PC-9 (cell line): Measurements from ENCODE around the gene CNTNAP3B. TPM values are rescaled to one million over a fixed set of nuclear protein-coding genes. Genes with fewer than 3 reads are reported as not detected.
A peak's percentile ranks its signal among the peaks of the same experiment; 100 is the strongest.
"Not testable (repeated sequence)": the region's sequence is repeated elsewhere in the genome, so short reads cannot be mapped to it uniquely, and the experiment has no call there.

Experiments
- BruUV-seq: library from RNA; stranded (reverse); fragments of 400-500 nt; replicated peaks from 2 replicates; lab custom pipeline; 2021; lab: Mats Ljungman, UMichigan
- CTCF ChIA-PET: fragments of 300-600 bp; sonication (Branson Sonifier 250); formaldehyde crosslinking; loops from one replicate; lab custom pipeline; 2022; ENCODE audit warnings: antibody characterized with exemption; lab: Charles Lee
- POLR2A ChIA-PET: fragments of 300-600 bp; sonication (Branson Sonifier 250); formaldehyde crosslinking; loops from one replicate; lab custom pipeline; 2022; ENCODE audit warnings: antibody characterized with exemption; ENCODE audit not compliant: unreplicated experiment; lab: Charles Lee
- DNase-seq, 2 experiments: peaks; one replicate each; pipeline versions ENCODE4 v3.0.0 to v3.0.0-alpha.2; 2015 to 2022; ENCODE audit warnings: mixed read lengths in 1 of 2
- H2AFZ ChIP-seq: fragments of 200-600 bp; sonication (generic); 2 replicates; pipeline ENCODE4 v1.8.1; 2017; ENCODE audit warnings: antibody characterized with exemption
- H3F3A ChIP-seq: fragments of 200-600 bp; sonication (generic); 2 replicates; pipeline ENCODE4 v1.8.1; 2017; ENCODE audit warnings: antibody characterized with exemption, mild to moderate bottlenecking, low read depth; ENCODE audit not compliant: insufficient read depth
- H3K27ac ChIP-seq: fragments of 200-600 bp; sonication (generic); 2 replicates; pipeline ENCODE4 v1.6.1; 2016; ENCODE audit warnings: mixed run types
- H3K27me3 ChIP-seq: fragments of 200-600 bp; sonication (generic); 2 replicates; pipeline ENCODE4 v1.6.1; 2016; ENCODE audit warnings: low read depth, mixed run types; ENCODE audit not compliant: insufficient read depth
- H3K36me3 ChIP-seq: fragments of 200-600 bp; sonication (generic); 2 replicates; pipeline ENCODE4 v1.6.1; 2016; ENCODE audit warnings: low read depth, mixed run types
- H3K4me1 ChIP-seq: fragments of 200-600 bp; sonication (generic); replicated peaks from 2 replicates; pipeline ENCODE4 v1.6.1; 2016; ENCODE audit warnings: mixed run types; ENCODE audit not compliant: insufficient read depth
- H3K4me2 ChIP-seq: fragments of 200-600 bp; sonication (generic); 2 replicates; pipeline ENCODE4 v1.6.1; 2017; ENCODE audit warnings: mixed run types
- H3K4me3 ChIP-seq: fragments of 200-600 bp; sonication (generic); 2 replicates; pipeline ENCODE4 v1.6.1; 2016; ENCODE audit warnings: mixed run types
- H3K79me2 ChIP-seq: fragments of 200-600 bp; sonication (generic); 2 replicates; pipeline ENCODE4 v1.6.1; 2017; ENCODE audit warnings: low read depth, mixed run types
- H3K9me2 ChIP-seq: fragments of 200-600 bp; sonication (generic); 2 replicates; pipeline ENCODE4 v1.8.1; 2017; ENCODE audit warnings: mild to moderate bottlenecking; ENCODE audit not compliant: insufficient read depth
- H3K9me3 ChIP-seq: fragments of 200-600 bp; sonication (generic); 2 replicates; pipeline ENCODE4 v1.8.1; 2016; ENCODE audit warnings: low read depth; ENCODE audit not compliant: insufficient read depth
- H4K20me1 ChIP-seq: fragments of 200-600 bp; sonication (generic); 2 replicates; pipeline ENCODE4 v1.8.1; 2017; ENCODE audit not compliant: insufficient read depth
- intact Hi-C: fragments of 100-400 bp; cut with micrococcal nuclease; formaldehyde crosslinking; loops from one replicate; pipeline ENCODE4 v1.10.0; 2022; ENCODE audit not compliant: unreplicated experiment
- total RNA-seq: library from RNA; stranded (reverse); gene quantifications from 2 replicates; pipeline ENCODE4 v1.2.3, GENCODE V29; 2021
- TF ChIP-seq, protein P1 (sequence below): fragments of 200-600 bp; sonication (generic); conservative IDR thresholded peaks from 2 replicates; pipeline ENCODE4 v1.6.1; 2017; ENCODE audit warnings: mixed run types, antibody characterized with exemption, mild to moderate bottlenecking, moderate library complexity

Gene CNTNAP3B
- total RNA-seq, 1 experiment from 2014 or later = 0.24 TPM

DNA sequence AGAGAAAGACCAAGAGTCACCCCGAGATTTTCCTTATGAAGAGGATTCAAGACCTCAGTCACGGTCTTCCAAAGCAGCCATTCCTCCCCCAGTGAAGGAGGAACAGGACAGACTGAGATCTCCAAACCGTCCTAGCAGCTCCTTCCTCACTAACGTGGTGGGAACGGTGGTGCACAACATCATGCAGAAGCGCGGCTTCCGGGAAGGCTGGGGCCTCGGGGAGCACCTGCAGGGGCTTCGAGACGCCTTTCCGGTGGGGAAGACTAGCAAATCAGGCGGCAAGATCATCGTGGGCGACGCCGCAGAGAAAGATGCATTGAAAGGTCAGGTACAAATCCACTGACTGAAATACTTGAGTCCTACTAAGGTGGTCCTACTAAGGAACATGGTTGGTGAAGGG, 154.3 kb downstream of the CNTNAP3B start:
- BruUV-seq, DNase-seq, intact Hi-C loops, H3K27me3 ChIP-seq, H3K79me2 ChIP-seq, H3F3A ChIP-seq, POLR2A ChIA-PET, H2AFZ ChIP-seq, H3K36me3 ChIP-seq, H3K4me2 ChIP-seq, H3K4me3 ChIP-seq, H3K27ac ChIP-seq, H3K9me2 ChIP-seq, H3K9me3 ChIP-seq, CTCF ChIA-PET, H3K4me1 ChIP-seq, H4K20me1 ChIP-seq: not testable (repeated sequence)

DNA sequence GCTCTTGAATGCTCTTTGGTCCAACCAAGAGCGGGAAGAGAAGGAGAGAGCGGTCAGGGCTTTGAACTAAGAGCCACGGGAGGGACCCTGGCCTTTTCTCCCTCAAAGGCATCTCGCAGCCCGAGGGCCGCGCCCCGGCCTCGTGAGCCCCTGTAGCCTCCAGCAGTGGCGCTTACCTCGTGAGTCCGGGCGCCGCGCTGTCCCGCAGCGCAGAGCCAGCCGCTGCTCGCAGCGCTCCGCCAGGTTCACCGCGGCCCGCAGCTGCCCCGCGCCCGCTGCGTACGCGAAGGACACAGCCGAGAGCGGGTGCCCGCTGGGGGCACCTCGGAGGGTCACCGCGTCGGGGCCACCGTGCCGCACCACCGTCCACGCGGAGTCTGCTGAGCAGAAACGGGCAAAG, 176.2 kb downstream of the CNTNAP3B start:
- H3K9me2 ChIP-seq, H3K79me2 ChIP-seq, H3K27ac ChIP-seq, POLR2A ChIA-PET, H3K4me3 ChIP-seq, H4K20me1 ChIP-seq, H3K27me3 ChIP-seq, H3K4me2 ChIP-seq, H3F3A ChIP-seq, H3K36me3 ChIP-seq, intact Hi-C loops, DNase-seq, H3K9me3 ChIP-seq, BruUV-seq, H2AFZ ChIP-seq, H3K4me1 ChIP-seq, CTCF ChIA-PET: not testable (repeated sequence)

- H3K36me3 ChIP-seq, DNase-seq, intact Hi-C loops, H3F3A ChIP-seq, H3K4me2 ChIP-seq, POLR2A ChIA-PET, H3K9me2 ChIP-seq, BruUV-seq, H4K20me1 ChIP-seq, H2AFZ ChIP-seq, H3K79me2 ChIP-seq, H3K4me3 ChIP-seq, CTCF ChIA-PET, H3K4me1 ChIP-seq, H3K27ac ChIP-seq, H3K9me3 ChIP-seq, H3K27me3 ChIP-seq: not testable (repeated sequence)
- TF ChIP-seq, protein P1, sequence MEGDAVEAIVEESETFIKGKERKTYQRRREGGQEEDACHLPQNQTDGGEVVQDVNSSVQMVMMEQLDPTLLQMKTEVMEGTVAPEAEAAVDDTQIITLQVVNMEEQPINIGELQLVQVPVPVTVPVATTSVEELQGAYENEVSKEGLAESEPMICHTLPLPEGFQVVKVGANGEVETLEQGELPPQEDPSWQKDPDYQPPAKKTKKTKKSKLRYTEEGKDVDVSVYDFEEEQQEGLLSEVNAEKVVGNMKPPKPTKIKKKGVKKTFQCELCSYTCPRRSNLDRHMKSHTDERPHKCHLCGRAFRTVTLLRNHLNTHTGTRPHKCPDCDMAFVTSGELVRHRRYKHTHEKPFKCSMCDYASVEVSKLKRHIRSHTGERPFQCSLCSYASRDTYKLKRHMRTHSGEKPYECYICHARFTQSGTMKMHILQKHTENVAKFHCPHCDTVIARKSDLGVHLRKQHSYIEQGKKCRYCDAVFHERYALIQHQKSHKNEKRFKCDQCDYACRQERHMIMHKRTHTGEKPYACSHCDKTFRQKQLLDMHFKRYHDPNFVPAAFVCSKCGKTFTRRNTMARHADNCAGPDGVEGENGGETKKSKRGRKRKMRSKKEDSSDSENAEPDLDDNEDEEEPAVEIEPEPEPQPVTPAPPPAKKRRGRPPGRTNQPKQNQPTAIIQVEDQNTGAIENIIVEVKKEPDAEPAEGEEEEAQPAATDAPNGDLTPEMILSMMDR = 0 out of 2 replicates have a peak, but pooled peaks have one; percentile 21
Observed at GRCh38 chr9:41941738-41942137, 187.5 kb downstream of the CNTNAP3B start.

DNA sequence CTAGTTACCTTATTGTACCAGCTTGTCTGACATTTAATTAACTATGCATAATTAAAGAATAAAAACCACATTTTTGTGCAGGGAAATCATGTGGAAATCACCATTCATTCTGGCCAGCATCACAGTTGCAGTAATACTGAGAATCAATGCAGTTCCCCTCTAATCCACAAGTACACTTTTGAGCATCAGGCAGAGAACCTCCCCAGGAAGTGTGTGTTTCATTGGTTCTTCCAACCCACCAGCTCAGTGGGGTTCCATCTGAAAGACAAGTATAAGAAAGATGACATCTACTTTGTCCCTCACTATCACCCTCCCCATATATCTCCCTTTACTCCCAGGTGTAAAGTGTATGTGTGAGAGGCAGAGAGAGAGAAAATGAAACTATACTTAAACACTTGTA, 191.1 kb downstream of the CNTNAP3B start:
- H3K4me1 ChIP-seq, H3K79me2 ChIP-seq, CTCF ChIA-PET, H2AFZ ChIP-seq, intact Hi-C loops, H3K9me2 ChIP-seq, H3K27me3 ChIP-seq, H3K4me2 ChIP-seq, H3K36me3 ChIP-seq, BruUV-seq, H3K4me3 ChIP-seq, DNase-seq, POLR2A ChIA-PET, H4K20me1 ChIP-seq, H3K27ac ChIP-seq, H3K9me3 ChIP-seq, H3F3A ChIP-seq: not testable (repeated sequence)

DNA sequence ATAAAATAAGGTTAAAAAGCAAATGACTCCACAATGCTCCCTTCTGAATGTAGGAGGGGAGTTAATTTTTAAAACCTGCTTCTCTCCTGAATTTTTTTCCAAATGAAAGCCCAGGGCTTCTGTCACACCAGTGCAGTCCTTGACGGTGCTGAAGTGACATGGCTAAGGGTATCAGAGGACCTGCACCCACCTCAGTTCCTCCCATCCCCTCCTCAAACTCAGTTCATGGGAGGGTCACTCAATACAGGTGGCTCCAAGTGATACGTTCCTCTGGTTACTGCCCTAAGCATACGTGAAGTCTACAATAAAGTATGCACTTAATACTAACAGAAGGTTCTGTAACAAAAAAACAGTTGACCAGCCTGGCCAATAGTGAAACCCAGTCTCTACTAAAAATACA, 193.5 kb downstream of the CNTNAP3B start:
- CTCF ChIA-PET, H2AFZ ChIP-seq, POLR2A ChIA-PET, H3K4me3 ChIP-seq, DNase-seq, H3F3A ChIP-seq, H3K27ac ChIP-seq, H3K4me2 ChIP-seq, H3K79me2 ChIP-seq, H3K27me3 ChIP-seq, H3K9me2 ChIP-seq, BruUV-seq, H3K36me3 ChIP-seq, intact Hi-C loops, H4K20me1 ChIP-seq, H3K9me3 ChIP-seq, H3K4me1 ChIP-seq: not testable (repeated sequence)

GRCh38 chr9:41929172-41929571, 200.1 kb downstream of the CNTNAP3B start:
- CTCF ChIA-PET = not testable (repeated sequence)

GRCh38 chr9:41917374-41917773, 211.9 kb downstream of the CNTNAP3B start:
- intact Hi-C loops, H2AFZ ChIP-seq, BruUV-seq, H3K9me2 ChIP-seq, DNase-seq, H3F3A ChIP-seq, H3K9me3 ChIP-seq, H4K20me1 ChIP-seq, H3K36me3 ChIP-seq, H3K4me3 ChIP-seq, H3K27me3 ChIP-seq, H3K79me2 ChIP-seq, H3K4me2 ChIP-seq, POLR2A ChIA-PET, H3K4me1 ChIP-seq, H3K27ac ChIP-seq, CTCF ChIA-PET: not testable (repeated sequence)

More at GRCh38 chr9:41929172-41929571, 200.1 kb downstream of the CNTNAP3B start:
- BruUV-seq, POLR2A ChIA-PET, H3K4me2 ChIP-seq, H3F3A ChIP-seq, H3K4me3 ChIP-seq, H3K9me3 ChIP-seq, H2AFZ ChIP-seq, H4K20me1 ChIP-seq, H3K79me2 ChIP-seq, DNase-seq, H3K4me1 ChIP-seq, H3K9me2 ChIP-seq, H3K27me3 ChIP-seq, H3K27ac ChIP-seq, H3K36me3 ChIP-seq, intact Hi-C loops: not testable (repeated sequence)
